PC-3 (cell line): ENCODE measurements around the gene TMC5. TPM values are rescaled to one million over a fixed set of nuclear protein-coding genes. Genes with fewer than 3 reads are reported as not detected.

ENCODE experiments used
- ATAC-seq: fragments of 200-7000 bp; cut with Tn5 transposase; 2 replicates; pipeline ENCODE4 v1.9.1; 2020; ENCODE audit warnings: mild to moderate bottlenecking, moderate library complexity
- BruUV-seq: library from RNA; stranded (reverse); fragments of 400-500 nt; replicated peaks from 2 replicates; lab custom pipeline; 2021; lab: Mats Ljungman, UMichigan
- CTCF ChIA-PET: fragments of 300-600 bp; sonication (Branson Sonifier 250); formaldehyde crosslinking; loops from one replicate; lab custom pipeline; 2022; ENCODE audit warnings: antibody characterized with exemption; lab: Charles Lee
- POLR2A ChIA-PET: fragments of 300-600 bp; sonication (Branson Sonifier 250); formaldehyde crosslinking; loops from one replicate; lab custom pipeline; 2022; ENCODE audit warnings: antibody characterized with exemption; ENCODE audit not compliant: unreplicated experiment; lab: Charles Lee
- DNase-seq: peaks from one replicate; pipeline ENCODE4 v3.0.0-alpha.2; 2015
- H2AFZ ChIP-seq: fragments of 300-600 bp; sonication (generic); 2 replicates; pipeline ENCODE4 v1.6.0; 2016; ENCODE audit warnings: antibody characterized with exemption, low read length
- H3F3A ChIP-seq: fragments of 300-600 bp; sonication (generic); one replicate; pipeline ENCODE4 v1.6.0; 2017; ENCODE audit warnings: antibody characterized with exemption, low read length, control low read depth, mild to moderate bottlenecking; ENCODE audit not compliant: unreplicated experiment
- H3K27ac ChIP-seq: fragments of 300-600 bp; sonication (generic); 2 replicates; pipeline ENCODE4 v1.5.1; 2016; ENCODE audit warnings: mild to moderate bottlenecking, low read length
- H3K27me3 ChIP-seq: fragments of 300-600 bp; sonication (generic); 2 replicates; pipeline ENCODE4 v1.6.1; 2016; ENCODE audit warnings: low read length, mixed read lengths
- H3K36me3 ChIP-seq: fragments of 300-600 bp; sonication (generic); 2 replicates; pipeline ENCODE4 v1.6.1; 2016; ENCODE audit warnings: low read depth, mixed run types, low read length, mixed read lengths
- H3K4me1 ChIP-seq: fragments of 300-600 bp; sonication (generic); 2 replicates; pipeline ENCODE4 v1.5.1; 2016; ENCODE audit warnings: low read length; ENCODE audit not compliant: insufficient read depth
- H3K4me2 ChIP-seq: fragments of 300-600 bp; sonication (generic); 2 replicates; pipeline ENCODE4 v1.6.0; 2016; ENCODE audit warnings: low read length
- H3K4me3 ChIP-seq: fragments of 300-600 bp; sonication (generic); 2 replicates; pipeline ENCODE4 v1.5.1; 2016; ENCODE audit warnings: mild to moderate bottlenecking, low read length, mixed read lengths
- H3K79me2 ChIP-seq: fragments of 300-600 bp; sonication (generic); 2 replicates; pipeline ENCODE4 v1.6.1; 2017; ENCODE audit warnings: low read length, mixed read lengths
- H3K9ac ChIP-seq: fragments of 300-600 bp; sonication (generic); 2 replicates; pipeline ENCODE4 v1.6.0; 2016; ENCODE audit warnings: mild to moderate bottlenecking, low read length
- H3K9me2 ChIP-seq: fragments of 300-600 bp; sonication (generic); replicated peaks from 2 replicates; pipeline ENCODE4 v1.6.1; 2016; ENCODE audit warnings: mixed run types, low read length, mixed read lengths
- H3K9me3 ChIP-seq: fragments of 300-600 bp; sonication (generic); 2 replicates; pipeline ENCODE4 v1.6.1; 2016; ENCODE audit warnings: low read length, mixed read lengths
- H4K20me1 ChIP-seq: fragments of 300-600 bp; sonication (generic); 2 replicates; pipeline ENCODE4 v1.6.1; 2016; ENCODE audit warnings: low read length, mixed read lengths
- CTCF ChIP-seq: fragments of 300-600 bp; sonication (generic); conservative IDR thresholded peaks from 2 replicates; pipeline ENCODE4 v1.5.1; 2017; ENCODE audit warnings: antibody characterized with exemption, low read depth, mild to moderate bottlenecking, low read length
- EZH2 ChIP-seq: fragments of 300-600 bp; sonication (generic); IDR thresholded peaks from one replicate; pipeline ENCODE4 v1.6.1; 2017; ENCODE audit warnings: antibody characterized with exemption, mild to moderate bottlenecking, low read length; ENCODE audit not compliant: unreplicated experiment
- EZH2phosphoT487 ChIP-seq: fragments of 300-600 bp; sonication (generic); IDR thresholded peaks from 2 replicates; pipeline ENCODE4 v1.6.1; 2018; ENCODE audit warnings: mild to moderate bottlenecking, antibody characterized with exemption, low read length, borderline replicate concordance
- intact Hi-C: fragments of 100-400 bp; cut with micrococcal nuclease; formaldehyde crosslinking; loops from 2 replicates; pipeline ENCODE4 v1.9.0; 2023
- total RNA-seq: library from RNA; depleted of rRNA; stranded (reverse); fragments of >200 nt; gene quantifications from 2 replicates; pipeline ENCODE4 v1.2.3, GENCODE V29; 2014

Gene TMC5
- total RNA-seq, 1 experiment from 2014 or later: 7.4 TPM

GRCh38 chr16:19502395-19503131 lies 84.9 kb downstream of the TMC5 start:
- Histone ChIP-seq H3K27me3 (no peaks in the 10 kb centered on the region), H3F3A (no peaks in the 10 kb centered on the region), H3K36me3 (peaks cover 28% of the 10 kb centered on the region; the same call in 1 of the 2 replicates), H3K4me2 (no peak overlapping the region), H4K20me1 (no peaks in the 10 kb centered on the region), H3K4me1 (peaks cover 29% of the 10 kb centered on the region), H3K9ac (no peak overlapping the region), H3K27ac (no peak overlapping the region), H3K79me2 (no peaks in the 10 kb centered on the region), H3K9me2 (no peaks in the 10 kb centered on the region), H3K9me3 (no peaks in the 10 kb centered on the region), H3K4me3 (no peak overlapping the region), H2AFZ (no peak overlapping the region)
- ChIA-PET POLR2A (no interaction called here), CTCF (interaction anchor here (0.6 to 1.0 kb wide), 3 partner anchors 15 to 114 kb away, joined by 4 to 6 read pairs (median 4); no protein-coding TSS in a partner anchor)
- ATAC-seq (peak; percentile 77), DNase-seq (peak; percentile 74)
- BruUV-seq: no TSS peak
- intact Hi-C loops: loop anchor here (1.0 to 10.0 kb wide), 2 partner anchors 113 to 418 kb away; no protein-coding TSS in a partner anchor
- TF ChIP-seq CTCF: peak; percentile 79
- no peak for TF ChIP-seq EZH2phosphoT487

GRCh38 chr16:19503461-19504075 lies 85.9 kb downstream of the TMC5 start:
- POLR2A ChIA-PET: no interaction called here

More at GRCh38 chr16:19503461-19504075, 85.9 kb downstream of the TMC5 start:
- Histone ChIP-seq H3F3A (no peaks in the 10 kb centered on the region), H3K9me3 (no peaks in the 10 kb centered on the region), H3K9me2 (no peaks in the 10 kb centered on the region), H3K9ac (no peak overlapping the region), H3K4me2 (no peak overlapping the region), H4K20me1 (no peaks in the 10 kb centered on the region), H3K4me3 (no peak overlapping the region), H3K79me2 (no peaks in the 10 kb centered on the region), H2AFZ (no peak overlapping the region), H3K27ac (no peak overlapping the region), H3K27me3 (no peaks in the 10 kb centered on the region), H3K4me1 (peaks cover 38% of the 10 kb centered on the region), H3K36me3 (peaks cover 28% of the 10 kb centered on the region; the same call in 1 of the 2 replicates)
- no TSS peak for BruUV-seq
- DNase-seq (no peak), ATAC-seq (no peak)
- CTCF ChIA-PET: interaction anchor here (0.5 to 1.0 kb wide), 2 partner anchors 14 to 129 kb away, joined by 4 read pairs; no protein-coding TSS in a partner anchor
- no peak for TF ChIP-seq EZH2phosphoT487
- no peak for TF ChIP-seq EZH2
- TF ChIP-seq CTCF: no peak
- intact Hi-C loops: loop anchor here (10.0 kb wide), 1 partner anchor 419 kb away; no protein-coding TSS in a partner anchor
